Measurements from ENCODE around the gene PSMG2. TPM values are rescaled to one million over a fixed set of nuclear protein-coding genes. Genes with fewer than 3 reads are reported as not detected.

PSMG2 gene
- total RNA-seq, 1 experiment from 2014 or later = 84.3 TPM

GRCh38 chr18:12745095-12745795 lies 42.4 kb downstream of the PSMG2 start (continued):
- TF ChIP-seq REST (IDR thresholded peaks at IDR 0.05; ENCODE audit: low read depth) = no peak
- no peak for TF ChIP-seq JUND (IDR thresholded peaks at IDR 0.05)

GRCh38 chr18:12747530-12748315 lies 44.9 kb downstream of the PSMG2 start:
- no peaks in the 10 kb centered on the region for H3K4me1 ChIP-seq (ENCODE audit: control insufficient read depth in 1 of 2, insufficient read depth in 2 of 2, low read length in 2 of 2)
- H3K27me3 ChIP-seq (ENCODE audit: insufficient read depth, low read length) = no peaks in the 10 kb centered on the region
- no peak overlapping the region for H3K4me3 ChIP-seq (replicated peaks in 1 of 2; ENCODE audit: low read depth in 1 of 2, low read length in 2 of 2)
- CTCF ChIA-PET = interaction anchor here (1.4 kb wide), 1 partner anchor 187 kb away, joined by 4 read pairs; no protein-coding TSS in a partner anchor
- RAD21 ChIA-PET (ENCODE audit: low non-redundant PET in 1 of 2, low total read pairs in 2 of 2, uncharacterized antibody in 2 of 2, unreplicated experiment in 2 of 2) = no interaction called here
- TF ChIP-seq SRF (IDR thresholded peaks at IDR 0.05; ENCODE audit: low read depth) (no peak), ZNF274 (IDR thresholded peaks at IDR 0.05; ENCODE audit: low read depth, low read length) (no peak), POLR2A (IDR thresholded peaks at IDR 0.05; ENCODE audit: borderline replicate concordance, extremely low read depth, insufficient read depth, insufficient read length) (no peak), ELF1 (IDR thresholded peaks at IDR 0.05; ENCODE audit: borderline replicate concordance, low read depth) (no peak), CTCF (IDR thresholded peaks at IDR 0.05 in 2 of 3, conservative IDR thresholded peaks at IDR 0.05 in 1 of 3; ENCODE audit: borderline replicate concordance in 1 of 3, insufficient read depth in 1 of 3, low read depth in 2 of 3, low read length in 2 of 3) (no peak), REST (IDR thresholded peaks at IDR 0.05; ENCODE audit: low read depth) (no peak), RAD21 (IDR thresholded peaks at IDR 0.05; ENCODE audit: low read depth) (no peak), ATF3 (IDR thresholded peaks at IDR 0.05) (no peak), JUND (IDR thresholded peaks at IDR 0.05) (no peak), POLR2AphosphoS5 (IDR thresholded peaks at IDR 0.05; ENCODE audit: low read depth, low read length) (no peak), SIN3A (IDR thresholded peaks at IDR 0.05; ENCODE audit: low read depth) (no peak), CEBPB (IDR thresholded peaks at IDR 0.05; ENCODE audit: low read depth) (no peak), CBX3 (IDR thresholded peaks at IDR 0.05; ENCODE audit: low read depth) (no peak), SP1 (IDR thresholded peaks at IDR 0.05; ENCODE audit: low read depth) (no peak)
- DNase-seq (ENCODE audit: low read depth, low spot score) (no peak), ATAC-seq (no peak)
- H3K79me2 ChIP-seq (ENCODE audit: insufficient read depth, low read length) = no peaks in the 10 kb centered on the region
- no peak overlapping the region for H3K4me2 ChIP-seq (ENCODE audit: low read length)
- H3K9me3 ChIP-seq (ENCODE audit: control insufficient read depth in 1 of 2, insufficient read depth in 1 of 2, low read depth in 1 of 2, low read length in 2 of 2) = no peaks in the 10 kb centered on the region
- H4K20me1 ChIP-seq (ENCODE audit: insufficient read depth) = no peaks in the 10 kb centered on the region
- no peaks in the 10 kb centered on the region for H3K36me3 ChIP-seq (ENCODE audit: control insufficient read depth in 1 of 2, insufficient read depth in 2 of 2, low read length in 2 of 2)
- H3K27ac ChIP-seq (ENCODE audit: low read depth, low read length) = no peak overlapping the region
- H3K9ac ChIP-seq (ENCODE audit: low read length) = no peak overlapping the region
- POLR2A ChIA-PET = no interaction called here
- intact Hi-C loops (cut with micrococcal nuclease) = no loop called here
- BruUV-seq (replicated peaks) = no TSS peak
- no peaks in the 10 kb centered on the region for H3K9me2 ChIP-seq (ENCODE audit: insufficient read depth)
- H2AFZ ChIP-seq (ENCODE audit: low read depth, low read length, poor library complexity, severe bottlenecking) = no peak overlapping the region
